Measurements from ENCODE around the gene RAC3.

GRCh38 chr17:82024859-82025258 is 6.6 kb upstream of the RAC3 start:
- TF ChIP-seq, protein P1, sequence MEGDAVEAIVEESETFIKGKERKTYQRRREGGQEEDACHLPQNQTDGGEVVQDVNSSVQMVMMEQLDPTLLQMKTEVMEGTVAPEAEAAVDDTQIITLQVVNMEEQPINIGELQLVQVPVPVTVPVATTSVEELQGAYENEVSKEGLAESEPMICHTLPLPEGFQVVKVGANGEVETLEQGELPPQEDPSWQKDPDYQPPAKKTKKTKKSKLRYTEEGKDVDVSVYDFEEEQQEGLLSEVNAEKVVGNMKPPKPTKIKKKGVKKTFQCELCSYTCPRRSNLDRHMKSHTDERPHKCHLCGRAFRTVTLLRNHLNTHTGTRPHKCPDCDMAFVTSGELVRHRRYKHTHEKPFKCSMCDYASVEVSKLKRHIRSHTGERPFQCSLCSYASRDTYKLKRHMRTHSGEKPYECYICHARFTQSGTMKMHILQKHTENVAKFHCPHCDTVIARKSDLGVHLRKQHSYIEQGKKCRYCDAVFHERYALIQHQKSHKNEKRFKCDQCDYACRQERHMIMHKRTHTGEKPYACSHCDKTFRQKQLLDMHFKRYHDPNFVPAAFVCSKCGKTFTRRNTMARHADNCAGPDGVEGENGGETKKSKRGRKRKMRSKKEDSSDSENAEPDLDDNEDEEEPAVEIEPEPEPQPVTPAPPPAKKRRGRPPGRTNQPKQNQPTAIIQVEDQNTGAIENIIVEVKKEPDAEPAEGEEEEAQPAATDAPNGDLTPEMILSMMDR (IDR thresholded peaks at IDR 0.05), result no peak
- TF ChIP-seq EP300 (IDR thresholded peaks at IDR 0.05) (no peak), POLR2AphosphoS5 (IDR thresholded peaks at IDR 0.05) (no peak), POLR2A (IDR thresholded peaks at IDR 0.05) (no peak)

Data from gastroesophageal sphincter (tissue), 3 donors.